K562 (cell line): ENCODE data around the gene TEX9. TPM values are rescaled to one million over a fixed set of nuclear protein-coding genes. Genes with fewer than 3 reads are reported as not detected.
A peak's percentile ranks its signal among the peaks of the same experiment; 100 is the strongest.

Experiments
- ATAC-seq: fragments of 200-7000 bp; cut with Tn5 transposase; 3 replicates; pipeline ENCODE4 v1.9.1; 2020; ENCODE audit warnings: moderate library complexity
- BruUV-seq: library from RNA; stranded (reverse); fragments of 400-500 nt; replicated peaks from 2 replicates; lab custom pipeline; 2021; lab: Mats Ljungman, UMichigan
- CTCF ChIA-PET: fragments of 300-600 bp; formaldehyde crosslinking; extraction: SDS; loops from one replicate; lab custom pipeline; 2021; ENCODE audit warnings: low intra/inter-chr PET ratio; lab: Yijun Ruan, JAX
- POLR2A ChIA-PET: fragments of 300-600, 350-650 bp; sonication (Branson Sonifier 250); formaldehyde crosslinking; extraction: SDS; loops from one replicate; lab custom pipeline; 2021; ENCODE audit warnings: antibody characterized with exemption, inconsistent platforms; lab: Yijun Ruan, JAX
- DNase-seq, 4 experiments: peaks; one replicate each; pipeline versions ENCODE4 v3.0.0 to v3.0.0-alpha.2; 2011 to 2018; ENCODE audit warnings: low spot score in 3 of 4, mixed read lengths in 3 of 4; ENCODE audit errors: extremely low read depth in 1 of 4
- FAIRE-seq: peaks from 2 replicates; lab custom pipeline; 2011; peaks lifted over from hg19 to GRCh38; lab: Jason Lieb, UNC
- H2AFZ ChIP-seq: 2 replicates; pipeline ENCODE4 v1.6.0; 2011; ENCODE audit warnings: low read depth, low read length, control low read depth, inconsistent platforms
- H3K27ac ChIP-seq: fragments of 200-600 bp; 3 replicates; pipeline ENCODE4 v1.8.0; 2011; ENCODE audit warnings: low read depth, mild to moderate bottlenecking, control low read depth, inconsistent platforms, low read length, moderate library complexity, mixed read lengths; ENCODE audit errors: extremely low read depth
- H3K27me3 ChIP-seq, 2 experiments: fragments of 300-600 bp in 1 of 2; 2 replicates in 1 of 2; 3 replicates in 1 of 2; pipeline versions ENCODE4 v1.6.0 to v1.8.0; 2011; ENCODE audit warnings: inconsistent platforms in 2 of 2, low read length in 2 of 2, mild to moderate bottlenecking in 1 of 2, mixed read lengths in 1 of 2, moderate library complexity in 1 of 2; ENCODE audit not compliant: control insufficient read depth in 2 of 2, insufficient read depth in 2 of 2
- H3K36me3 ChIP-seq: fragments of 300-600 bp; 3 replicates; pipeline ENCODE4 v1.8.0; 2011; ENCODE audit warnings: mild to moderate bottlenecking, low read length, inconsistent platforms; ENCODE audit not compliant: control insufficient read depth, insufficient read depth
- H3K4me1 ChIP-seq, 2 experiments: fragments of 200-600 bp in 1 of 2; replicated peaks in 1 of 2; 2 replicates in 1 of 2; 3 replicates in 1 of 2; pipeline versions ENCODE4 v1.5.1 to v1.8.0; 2011; ENCODE audit warnings: inconsistent platforms in 2 of 2, low read length in 2 of 2, mild to moderate bottlenecking in 1 of 2, mixed read lengths in 1 of 2, moderate library complexity in 1 of 2; ENCODE audit not compliant: control insufficient read depth in 2 of 2, insufficient read depth in 2 of 2
- H3K4me2 ChIP-seq: 2 replicates; pipeline ENCODE4 v1.6.1; 2011; ENCODE audit warnings: low read length, control low read depth, inconsistent platforms, mixed read lengths; ENCODE audit not compliant: insufficient read depth
- H3K4me3 ChIP-seq: fragments of 200-600 bp; sonication (generic), shearing (Covaris generic); 2 replicates; pipeline ENCODE4 v1.5.1; 2016; ENCODE audit warnings: control low read depth, inconsistent platforms
- H3K79me2 ChIP-seq: fragments of 200-600 bp; 3 replicates; pipeline ENCODE4 v1.8.0; 2011; ENCODE audit warnings: low read length, inconsistent platforms; ENCODE audit not compliant: control insufficient read depth, insufficient read depth
- H3K9ac ChIP-seq, 2 experiments: 2 replicates each; pipeline versions ENCODE4 v1.6.0 to v1.6.1; 2011; ENCODE audit warnings: low read depth in 2 of 2, low read length in 2 of 2, control low read depth in 1 of 2, inconsistent platforms in 1 of 2, mild to moderate bottlenecking in 1 of 2, mixed read lengths in 1 of 2; ENCODE audit not compliant: insufficient read depth in 1 of 2
- H3K9me1 ChIP-seq: one replicate; pipeline ENCODE4 v1.6.0; 2011; ENCODE audit warnings: inconsistent platforms, mild to moderate bottlenecking, low read length, moderate library complexity; ENCODE audit not compliant: control insufficient read depth, insufficient read depth
- H3K9me3 ChIP-seq: replicated peaks from 2 replicates; pipeline ENCODE4 v1.5.1; 2011; ENCODE audit warnings: low read depth, low read length, inconsistent platforms; ENCODE audit not compliant: control insufficient read depth, insufficient read depth
- H4K20me1 ChIP-seq: replicated peaks from 2 replicates; pipeline ENCODE4 v1.6.1; 2011; ENCODE audit warnings: low read length, inconsistent platforms, mixed read lengths; ENCODE audit not compliant: control insufficient read depth, insufficient read depth
- CBX8 ChIP-seq: fragments of 200-600 bp; sonication (generic); IDR thresholded peaks from 2 replicates; pipeline ENCODE4 v1.6.1; 2012; ENCODE audit warnings: borderline replicate concordance, mixed run types, low read depth, mild to moderate bottlenecking, moderate library complexity, mixed read lengths, low read length, control low read depth, inconsistent platforms; ENCODE audit not compliant: poor library complexity, severe bottlenecking; ENCODE audit errors: extremely low read depth
- CC2D1A ChIP-seq: fragments of 450-650 bp; IDR thresholded peaks from 2 replicates; pipeline ENCODE4 v1.6.1; 2017; ENCODE audit warnings: mild to moderate bottlenecking
- PHF21A ChIP-seq: fragments of 450-650 bp; IDR thresholded peaks from 2 replicates; pipeline ENCODE4 v1.6.1; 2017; ENCODE audit warnings: low read depth, borderline replicate concordance
- PML ChIP-seq: IDR thresholded peaks from 2 replicates; pipeline ENCODE4 v1.6.1; 2012; ENCODE audit warnings: low read length, inconsistent platforms
- RFX1 ChIP-seq: fragments of 450-650 bp; IDR thresholded peaks from 2 replicates; pipeline ENCODE4 v1.6.1; 2016; ENCODE audit warnings: mild to moderate bottlenecking, moderate library complexity
- SIN3A ChIP-seq, 2 experiments: fragments of 150-350 bp in 1 of 2; IDR thresholded peaks; 2 replicates each; pipeline ENCODE4 v1.6.1; 2011 to 2016; ENCODE audit warnings: borderline replicate concordance in 2 of 2, low read depth in 2 of 2, low read length in 2 of 2, mild to moderate bottlenecking in 2 of 2, moderate library complexity in 2 of 2; ENCODE audit not compliant: control insufficient read depth in 1 of 2
- TBP ChIP-seq: optimal IDR thresholded peaks from 2 replicates; pipeline ENCODE3; 2011; ENCODE audit warnings: low read depth, low read length, improper control_type of control experiment
- ZFP1 ChIP-seq: fragments of 450-650 bp; formaldehyde crosslinking; IDR thresholded peaks from 2 replicates; pipeline ENCODE4 v1.4.0; 2020; ENCODE audit warnings: mild to moderate bottlenecking, mixed read lengths
- ZFX ChIP-seq: sonication (generic); formaldehyde crosslinking; IDR thresholded peaks from 2 replicates; pipeline ENCODE4 v1.8.0; 2022; ENCODE audit warnings: mild to moderate bottlenecking, missing genetic modification reagents, moderate library complexity
- ZNF282 ChIP-seq: sonication (generic); formaldehyde crosslinking; IDR thresholded peaks from 2 replicates; pipeline ENCODE4 v1.8.1; 2023; ENCODE audit warnings: missing genetic modification reagents
- ZNF699 ChIP-seq: fragments of 250-450 bp; sonication (Bioruptor Pico); IDR thresholded peaks from 2 replicates; pipeline ENCODE4 v1.8.0; 2021; ENCODE audit warnings: mild to moderate bottlenecking, moderate library complexity; ENCODE audit not compliant: insufficient replicate concordance
- ZNF766 ChIP-seq: fragments of 200-800 bp; sonication (Bioruptor generic); conservative IDR thresholded peaks from 2 replicates; pipeline ENCODE4 v1.6.1; 2016; ENCODE audit warnings: missing genetic modification characterization, missing compliant biosample characterization
- WGBS: fragments of 100-300 bp; shearing (Covaris generic); methylation state at CpG from one replicate; pipeline ENCODE4 v1.1.6; 2016; ENCODE audit warnings: low coverage, mixed read lengths; ENCODE audit not compliant: insufficient coverage; ENCODE audit errors: missing lambda C conversion rate; 5-methylcytosine and 5-hydroxymethylcytosine counted together
- in situ Hi-C: fragments of 300-500 bp; cut with MboI; formaldehyde crosslinking; loops from 4 replicates; pipeline ENCODE4 v1.15.0; 2018; ENCODE audit warnings: inconsistent platforms, mixed read lengths
- intact Hi-C: fragments of 100-400 bp; cut with micrococcal nuclease; formaldehyde crosslinking; loops from 2 replicates; pipeline ENCODE4 v1.14.2; 2022
- polyA plus RNA-seq, 8 experiments: library from polyadenylated mRNA; depleted of rRNA in 4 of 8; stranded (reverse) in 5 of 8; unstranded in 3 of 8; fragments of >200 nt; fragmentation: Nextera tagmentation in 2 of 8; fragmentation: Illumina TruSeq in 1 of 8; extraction: Ambion mirVana in 2 of 8; extraction: Trizol in 1 of 8; gene quantifications; 2 replicates each; pipeline versions ENCODE4 v1.2.1 to v1.2.3, GENCODE V29; 2011 to 2014; ENCODE audit warnings: inconsistent platforms in 1 of 8, missing spikeins in 1 of 8
- total RNA-seq, 7 experiments: library from RNA; depleted of rRNA in 6 of 7; stranded (reverse); fragments of >200 nt in 6 of 7; fragmentation: Illumina TruSeq in 2 of 7; extraction: Trizol in 2 of 7; gene quantifications; 2 replicates each; pipeline versions ENCODE4 v1.2.1 to v1.2.3, GENCODE V29; 2011 to 2021; ENCODE audit warnings: low replicate concordance in 1 of 7
- TF ChIP-seq, protein P1 (sequence below), 2 experiments: IDR thresholded peaks in 1 of 2; conservative IDR thresholded peaks in 1 of 2; 2 replicates each; pipeline ENCODE4 v1.6.1; 2016; ENCODE audit warnings: low read depth in 2 of 2, mild to moderate bottlenecking in 1 of 2, missing compliant biosample characterization in 1 of 2, missing genetic modification characterization in 1 of 2, moderate library complexity in 1 of 2
- TF ChIP-seq, protein P2 (sequence below), 2 experiments: IDR thresholded peaks; 2 replicates each; pipeline ENCODE4 v1.6.1; 2012; ENCODE audit warnings: improper control_type of control experiment in 2 of 2, low read depth in 2 of 2, low read length in 2 of 2, borderline replicate concordance in 1 of 2
- TF ChIP-seq, protein P3 (sequence below): fragments of 250-450 bp; sonication (Bioruptor Pico); IDR thresholded peaks from 2 replicates; pipeline ENCODE4 v1.9.0; 2021; ENCODE audit warnings: mild to moderate bottlenecking

The TEX9 gene
- total and polyA plus RNA-seq, 9 of the 15 experiments (the other 6 are each of a cell fraction or from before 2014, with no cell fraction given): 0.93 to 3.6 (median 2.4) TPM

DNA sequence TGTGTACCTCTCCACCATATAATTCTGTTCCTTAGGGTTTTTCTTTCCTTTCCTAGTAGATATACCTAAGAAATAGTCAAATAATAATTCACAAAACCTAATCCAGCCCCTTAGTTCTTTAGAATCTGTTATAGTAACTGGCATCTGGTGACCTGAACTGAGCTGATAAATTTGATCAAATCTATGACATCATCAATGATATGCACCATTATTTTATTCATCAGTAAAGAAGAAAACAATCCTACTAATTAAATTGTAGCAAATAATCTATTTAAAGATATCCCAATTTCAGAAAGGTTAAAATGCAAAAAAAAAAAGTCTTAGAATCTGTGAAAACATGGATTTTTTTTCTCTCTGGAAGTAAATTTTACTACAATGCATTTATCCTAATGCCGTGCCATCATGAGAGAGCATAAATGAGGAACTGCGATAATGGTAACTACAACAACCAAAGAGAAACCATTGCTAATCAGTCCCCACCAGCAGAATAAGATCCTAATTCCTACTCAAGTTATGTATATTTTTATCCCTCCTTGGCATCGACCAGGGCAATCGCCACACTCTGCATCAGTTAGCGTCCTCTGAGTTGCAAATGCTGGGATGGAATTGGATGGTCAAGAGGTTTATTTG, 106.3 kb downstream of the TEX9 start:
- DNase-seq: no peak
- intact Hi-C loops: no loop called here
- peaks cover 0 to 8% of the 10 kb centered on the region in 2 experiments; a peak in 2 of 5 replicates for H3K4me1 ChIP-seq
- H3K27ac ChIP-seq: no peak overlapping the region
- no peak overlapping the region for H3K4me3 ChIP-seq
- POLR2A ChIA-PET: no interaction called here
- in situ Hi-C loops: no loop called here
- no peaks in the 10 kb centered on the region for H3K9me1 ChIP-seq
- ATAC-seq: no peak
- CTCF ChIA-PET: no interaction called here
- no peak overlapping the region for H2AFZ ChIP-seq
- no peaks in the 10 kb centered on the region for H3K36me3 ChIP-seq
- FAIRE-seq: no peak
- no peaks in the 10 kb centered on the region for H4K20me1 ChIP-seq
- H3K9me3 ChIP-seq: no peaks in the 10 kb centered on the region
- no peaks in the 10 kb centered on the region for H3K79me2 ChIP-seq
- H3K4me2 ChIP-seq: no peak overlapping the region
- no peak overlapping the region for H3K9ac ChIP-seq
- no peaks in the 10 kb centered on the region for H3K27me3 ChIP-seq
- BruUV-seq: no TSS peak
- 7% methylated on average over 5 of the region's 5 CpGs for WGBS
- TF ChIP-seq PML (no peak), ZFP1 (no peak), CC2D1A (no peak), ZFX (no peak), CBX8 (no peak), SIN3A (IDR thresholded peaks at IDR 0.05; ENCODE audit: borderline replicate concordance in 2 of 2, control insufficient read depth in 1 of 2, low read depth in 2 of 2, low read length in 2 of 2) (no peak), RFX1 (peak; percentile 11; the same call in 1 of the 2 replicates), ZNF699 (CRISPR knock-in tag) (no peak), TBP (no peak), ZNF282 (CRISPR knock-in tag) (no peak), ZNF766 (0 out of 2 replicates have a peak, but pooled peaks have one; percentile 30), PHF21A (no peak)
- TF ChIP-seq, protein P1, sequence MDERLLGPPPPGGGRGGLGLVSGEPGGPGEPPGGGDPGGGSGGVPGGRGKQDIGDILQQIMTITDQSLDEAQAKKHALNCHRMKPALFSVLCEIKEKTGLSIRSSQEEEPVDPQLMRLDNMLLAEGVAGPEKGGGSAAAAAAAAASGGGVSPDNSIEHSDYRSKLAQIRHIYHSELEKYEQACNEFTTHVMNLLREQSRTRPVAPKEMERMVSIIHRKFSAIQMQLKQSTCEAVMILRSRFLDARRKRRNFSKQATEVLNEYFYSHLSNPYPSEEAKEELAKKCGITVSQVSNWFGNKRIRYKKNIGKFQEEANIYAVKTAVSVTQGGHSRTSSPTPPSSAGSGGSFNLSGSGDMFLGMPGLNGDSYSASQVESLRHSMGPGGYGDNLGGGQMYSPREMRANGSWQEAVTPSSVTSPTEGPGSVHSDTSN (CRISPR knock-in tag; IDR thresholded peaks at IDR 0.05; ENCODE audit: low read depth): no peak
- TF ChIP-seq, protein P1 (tag; conservative IDR thresholded peaks at IDR 0.05; ENCODE audit: low read depth): no peak
- TF ChIP-seq, protein P2, sequence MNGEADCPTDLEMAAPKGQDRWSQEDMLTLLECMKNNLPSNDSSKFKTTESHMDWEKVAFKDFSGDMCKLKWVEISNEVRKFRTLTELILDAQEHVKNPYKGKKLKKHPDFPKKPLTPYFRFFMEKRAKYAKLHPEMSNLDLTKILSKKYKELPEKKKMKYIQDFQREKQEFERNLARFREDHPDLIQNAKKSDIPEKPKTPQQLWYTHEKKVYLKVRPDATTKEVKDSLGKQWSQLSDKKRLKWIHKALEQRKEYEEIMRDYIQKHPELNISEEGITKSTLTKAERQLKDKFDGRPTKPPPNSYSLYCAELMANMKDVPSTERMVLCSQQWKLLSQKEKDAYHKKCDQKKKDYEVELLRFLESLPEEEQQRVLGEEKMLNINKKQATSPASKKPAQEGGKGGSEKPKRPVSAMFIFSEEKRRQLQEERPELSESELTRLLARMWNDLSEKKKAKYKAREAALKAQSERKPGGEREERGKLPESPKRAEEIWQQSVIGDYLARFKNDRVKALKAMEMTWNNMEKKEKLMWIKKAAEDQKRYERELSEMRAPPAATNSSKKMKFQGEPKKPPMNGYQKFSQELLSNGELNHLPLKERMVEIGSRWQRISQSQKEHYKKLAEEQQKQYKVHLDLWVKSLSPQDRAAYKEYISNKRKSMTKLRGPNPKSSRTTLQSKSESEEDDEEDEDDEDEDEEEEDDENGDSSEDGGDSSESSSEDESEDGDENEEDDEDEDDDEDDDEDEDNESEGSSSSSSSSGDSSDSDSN (IDR thresholded peaks at IDR 0.05; ENCODE audit: borderline replicate concordance in 1 of 2, low read depth in 2 of 2, low read length in 2 of 2): no peak
- TF ChIP-seq, protein P3, sequence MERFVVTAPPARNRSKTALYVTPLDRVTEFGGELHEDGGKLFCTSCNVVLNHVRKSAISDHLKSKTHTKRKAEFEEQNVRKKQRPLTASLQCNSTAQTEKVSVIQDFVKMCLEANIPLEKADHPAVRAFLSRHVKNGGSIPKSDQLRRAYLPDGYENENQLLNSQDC (CRISPR knock-in tag): no peak
